ENCODE measurements around the gene GNPNAT1.

DNA sequence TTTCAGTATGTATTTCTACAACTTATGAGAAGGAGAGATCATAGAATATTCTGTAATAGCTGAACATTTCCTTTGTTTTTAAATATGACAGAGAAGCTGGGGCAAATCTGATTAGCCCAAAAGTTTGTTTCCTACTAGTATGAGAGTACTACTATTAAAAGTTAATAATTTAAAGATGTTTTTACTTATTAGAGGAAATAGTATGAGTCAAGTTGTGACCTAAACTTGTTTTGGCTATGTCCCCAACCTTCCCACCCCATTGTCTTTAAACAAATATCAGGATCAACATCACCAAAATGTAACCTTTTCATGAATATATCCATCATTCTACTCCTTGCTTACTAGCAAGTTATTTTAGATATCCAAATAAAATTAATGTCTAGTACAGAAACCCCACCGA is 10.5 kb downstream of the GNPNAT1 start:
- TF ChIP-seq, protein P1, sequence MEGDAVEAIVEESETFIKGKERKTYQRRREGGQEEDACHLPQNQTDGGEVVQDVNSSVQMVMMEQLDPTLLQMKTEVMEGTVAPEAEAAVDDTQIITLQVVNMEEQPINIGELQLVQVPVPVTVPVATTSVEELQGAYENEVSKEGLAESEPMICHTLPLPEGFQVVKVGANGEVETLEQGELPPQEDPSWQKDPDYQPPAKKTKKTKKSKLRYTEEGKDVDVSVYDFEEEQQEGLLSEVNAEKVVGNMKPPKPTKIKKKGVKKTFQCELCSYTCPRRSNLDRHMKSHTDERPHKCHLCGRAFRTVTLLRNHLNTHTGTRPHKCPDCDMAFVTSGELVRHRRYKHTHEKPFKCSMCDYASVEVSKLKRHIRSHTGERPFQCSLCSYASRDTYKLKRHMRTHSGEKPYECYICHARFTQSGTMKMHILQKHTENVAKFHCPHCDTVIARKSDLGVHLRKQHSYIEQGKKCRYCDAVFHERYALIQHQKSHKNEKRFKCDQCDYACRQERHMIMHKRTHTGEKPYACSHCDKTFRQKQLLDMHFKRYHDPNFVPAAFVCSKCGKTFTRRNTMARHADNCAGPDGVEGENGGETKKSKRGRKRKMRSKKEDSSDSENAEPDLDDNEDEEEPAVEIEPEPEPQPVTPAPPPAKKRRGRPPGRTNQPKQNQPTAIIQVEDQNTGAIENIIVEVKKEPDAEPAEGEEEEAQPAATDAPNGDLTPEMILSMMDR (IDR thresholded peaks at IDR 0.05) = no peak
- no peak for TF ChIP-seq POLR2A (IDR thresholded peaks at IDR 0.05)
